Measurements from ENCODE around the gene CACNG4. TPM values are rescaled to one million over a fixed set of nuclear protein-coding genes. Genes with fewer than 3 reads are reported as not detected.

CACNG4 gene
- polyA plus RNA-seq, 3 donors = not detected

- Mint-ChIP-seq H3K9me3 (no peaks in the 10 kb centered on the region), H3K27me3 (ENCODE audit: low read depth in 3 of 3) (peaks cover 0 to 1% (median 0%) of the 10 kb centered on the region in 3 donors), H3K4me3 (no peak overlapping the region), H3K36me3 (peaks cover 57 to 68% of the 10 kb centered on the region in 2 donors), H3K27ac (peak overlapping the region in 2 of 7 donors; percentile 52 to 79), H3K4me1 (peaks cover 3% of the 10 kb centered on the region)
- no peak for DNase-seq
- Histone ChIP-seq H3K36me3 (replicated peaks in 1 of 2; ENCODE audit: control insufficient read depth in 1 of 2, insufficient read depth in 2 of 2, low read length in 2 of 2) (peaks cover 79 to 95% of the 10 kb centered on the region in 2 donors), H3K79me2 (ENCODE audit: insufficient read depth, low read length) (peaks cover 5% of the 10 kb centered on the region), H3K27ac (ENCODE audit: low read depth in 1 of 2, low read length in 2 of 2) (no peak overlapping the region), H3K4me1 (ENCODE audit: control insufficient read depth in 1 of 2, insufficient read depth in 2 of 2, low read length in 2 of 2) (no peaks in the 10 kb centered on the region), H2AFZ (ENCODE audit: insufficient read depth, low read depth, low read length, poor library complexity, severe bottlenecking) (no peak overlapping the region), H3K27me3 (ENCODE audit: control insufficient read depth in 2 of 2, insufficient read depth in 2 of 2, low read length in 2 of 2) (no peaks in the 10 kb centered on the region), H4K20me1 (ENCODE audit: insufficient read depth, low read length) (peaks cover 68% of the 10 kb centered on the region), H3K4me3 (replicated peaks in 1 of 3; ENCODE audit: low read depth in 2 of 3, low read length in 3 of 3) (no peak overlapping the region), H3K9ac (ENCODE audit: insufficient read depth, low read length, poor library complexity, severe bottlenecking) (no peak overlapping the region), H3K9me3 (replicated peaks in 1 of 2; ENCODE audit: control insufficient read depth in 1 of 2, insufficient read depth in 1 of 2, low read length in 2 of 2) (no peaks in the 10 kb centered on the region), H3K4me2 (replicated peaks; ENCODE audit: extremely low read depth, low read length, poor library complexity, severe bottlenecking) (no peak overlapping the region)
- TF ChIP-seq, protein P1, sequence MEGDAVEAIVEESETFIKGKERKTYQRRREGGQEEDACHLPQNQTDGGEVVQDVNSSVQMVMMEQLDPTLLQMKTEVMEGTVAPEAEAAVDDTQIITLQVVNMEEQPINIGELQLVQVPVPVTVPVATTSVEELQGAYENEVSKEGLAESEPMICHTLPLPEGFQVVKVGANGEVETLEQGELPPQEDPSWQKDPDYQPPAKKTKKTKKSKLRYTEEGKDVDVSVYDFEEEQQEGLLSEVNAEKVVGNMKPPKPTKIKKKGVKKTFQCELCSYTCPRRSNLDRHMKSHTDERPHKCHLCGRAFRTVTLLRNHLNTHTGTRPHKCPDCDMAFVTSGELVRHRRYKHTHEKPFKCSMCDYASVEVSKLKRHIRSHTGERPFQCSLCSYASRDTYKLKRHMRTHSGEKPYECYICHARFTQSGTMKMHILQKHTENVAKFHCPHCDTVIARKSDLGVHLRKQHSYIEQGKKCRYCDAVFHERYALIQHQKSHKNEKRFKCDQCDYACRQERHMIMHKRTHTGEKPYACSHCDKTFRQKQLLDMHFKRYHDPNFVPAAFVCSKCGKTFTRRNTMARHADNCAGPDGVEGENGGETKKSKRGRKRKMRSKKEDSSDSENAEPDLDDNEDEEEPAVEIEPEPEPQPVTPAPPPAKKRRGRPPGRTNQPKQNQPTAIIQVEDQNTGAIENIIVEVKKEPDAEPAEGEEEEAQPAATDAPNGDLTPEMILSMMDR (IDR thresholded peaks at IDR 0.05) = no peak
- intact Hi-C loops (cut with micrococcal nuclease) = no loop called here
- WGBS (ENCODE audit: insufficient coverage) = 98% methylated on average over 10 of the region's 11 CpGs
These were observed 113.8 kb downstream of the CACNG4 start for GRCh38 chr17:67078292-67078691.

DNA sequence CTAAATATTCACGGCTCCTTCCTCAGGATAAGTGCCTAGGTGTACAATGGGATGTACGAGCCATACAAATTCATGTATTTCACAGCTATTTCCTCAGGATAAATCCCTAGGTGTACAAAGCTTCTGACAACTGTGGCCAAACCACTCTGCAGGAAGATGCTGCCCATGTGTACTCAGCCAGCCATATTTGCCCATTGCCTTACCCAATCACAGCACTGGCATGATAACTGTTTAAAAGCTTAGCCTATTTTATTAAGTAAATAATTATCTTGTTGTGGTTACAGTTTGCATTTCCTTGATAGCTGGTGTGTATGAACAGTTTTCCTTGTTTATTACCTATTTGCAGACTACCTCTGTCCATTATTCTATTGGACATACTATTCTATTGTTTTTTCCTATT, 115.0 kb downstream of the CACNG4 start:
- Mint-ChIP-seq H3K36me3 (peaks cover 55 to 70% of the 10 kb centered on the region in 2 donors), H3K27ac (peak overlapping the region in 1 of 7 donors; percentile 13), H3K27me3 (ENCODE audit: low read depth in 3 of 3) (peaks cover 0 to 1% (median 0%) of the 10 kb centered on the region in 3 donors), H3K4me3 (no peak overlapping the region), H3K4me1 (peaks cover 3% of the 10 kb centered on the region), H3K9me3 (no peaks in the 10 kb centered on the region)
- H4K20me1 ChIP-seq (ENCODE audit: insufficient read depth, low read length) = peaks cover 79% of the 10 kb centered on the region
- H3K4me1 ChIP-seq (ENCODE audit: control insufficient read depth in 1 of 2, insufficient read depth in 2 of 2, low read length in 2 of 2) = no peaks in the 10 kb centered on the region
- H3K4me3 ChIP-seq (replicated peaks in 1 of 3; ENCODE audit: low read depth in 2 of 3, low read length in 3 of 3) = no peak overlapping the region
- peaks cover 5% of the 10 kb centered on the region for H3K79me2 ChIP-seq (ENCODE audit: insufficient read depth, low read length)
- no peak for DNase-seq
- TF ChIP-seq, protein P1 (IDR thresholded peaks at IDR 0.05) = no peak
- intact Hi-C loops (cut with micrococcal nuclease) = no loop called here
- H3K36me3 ChIP-seq (replicated peaks in 1 of 2; ENCODE audit: control insufficient read depth in 1 of 2, insufficient read depth in 2 of 2, low read length in 2 of 2) = peaks cover 79 to 95% of the 10 kb centered on the region in 2 donors
- 100% methylated on average over 1 of the region's 2 CpGs for WGBS (ENCODE audit: insufficient coverage)
- H2AFZ ChIP-seq (ENCODE audit: insufficient read depth, low read depth, low read length, poor library complexity, severe bottlenecking) = no peak overlapping the region
- no peak overlapping the region for H3K9ac ChIP-seq (ENCODE audit: insufficient read depth, low read length, poor library complexity, severe bottlenecking)
- H3K4me2 ChIP-seq (replicated peaks; ENCODE audit: extremely low read depth, low read length, poor library complexity, severe bottlenecking) = no peak overlapping the region
- no peaks in the 10 kb centered on the region for H3K9me3 ChIP-seq (replicated peaks in 1 of 2; ENCODE audit: control insufficient read depth in 1 of 2, insufficient read depth in 1 of 2, low read length in 2 of 2)
- H3K27ac ChIP-seq (ENCODE audit: low read depth in 1 of 2, low read length in 2 of 2) = no peak overlapping the region
- no peaks in the 10 kb centered on the region for H3K27me3 ChIP-seq (ENCODE audit: control insufficient read depth in 2 of 2, insufficient read depth in 2 of 2, low read length in 2 of 2)

All from CD14-positive monocyte (primary cell).